ES-I3 (cell line): ENCODE results near the gene HBS1L.

Source experiments
- H3K36me3 ChIP-seq: 2 replicates; pipeline ENCODE4 v1.6.1; 2013; ENCODE audit warnings: mild to moderate bottlenecking, low read length, control low read depth, moderate library complexity; ENCODE audit not compliant: insufficient read depth
- H3K4me1 ChIP-seq: 2 replicates; pipeline ENCODE4 v1.6.1; 2013; ENCODE audit warnings: mild to moderate bottlenecking, control low read depth, low read length; ENCODE audit not compliant: insufficient read depth
- H3K9ac ChIP-seq: 2 replicates; pipeline ENCODE4 v1.6.1; 2013; ENCODE audit warnings: low read depth, mild to moderate bottlenecking, low read length, moderate library complexity
- H3K9me3 ChIP-seq: 2 replicates; pipeline ENCODE4 v1.6.1; 2013; ENCODE audit warnings: mild to moderate bottlenecking, low read length, moderate library complexity; ENCODE audit not compliant: control insufficient read depth, insufficient read depth

The HBS1L gene

DNA sequence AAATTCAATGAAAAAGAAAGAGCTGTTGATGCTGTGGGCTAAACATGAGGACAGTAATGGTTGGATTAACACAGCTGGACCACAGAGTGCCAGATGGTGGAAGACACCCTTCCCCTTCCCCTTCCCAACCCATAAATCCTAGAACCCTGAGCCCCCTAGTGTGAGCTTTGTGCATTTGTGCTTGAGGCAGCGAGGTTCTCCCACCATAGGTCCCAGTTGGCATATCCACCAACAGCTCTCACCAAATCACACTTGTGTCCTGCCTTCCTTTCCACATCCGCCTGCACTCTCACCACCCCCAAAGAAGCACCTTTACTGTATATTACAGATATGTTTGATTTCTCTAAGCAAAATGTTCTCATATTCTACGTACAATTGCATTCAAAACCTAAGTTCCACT, 32.8 kb upstream of the HBS1L start:
- H3K9ac ChIP-seq, result no peak overlapping the region
- H3K4me1 ChIP-seq, result no peaks in the 10 kb centered on the region
- no peaks in the 10 kb centered on the region for H3K36me3 ChIP-seq
- no peaks in the 10 kb centered on the region for H3K9me3 ChIP-seq

DNA sequence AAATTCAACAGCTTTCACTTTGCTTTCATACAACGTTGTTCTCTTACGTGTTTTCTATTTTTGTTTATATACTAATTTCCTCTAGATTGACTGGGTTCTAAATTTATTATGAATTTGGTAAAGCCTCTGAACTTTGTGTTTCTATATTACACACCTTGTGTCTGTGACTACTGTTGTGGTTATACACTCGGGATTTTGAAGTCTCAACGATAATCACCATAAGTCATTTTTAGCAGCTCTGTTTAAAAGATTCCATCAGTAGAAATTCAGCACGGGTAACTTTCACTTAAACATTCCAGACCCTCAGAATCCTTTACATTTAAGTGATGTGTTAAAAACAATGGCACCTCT, 31.8 kb upstream of the HBS1L start:
- no peaks in the 10 kb centered on the region for H3K36me3 ChIP-seq
- no peak overlapping the region for H3K9ac ChIP-seq
- no peaks in the 10 kb centered on the region for H3K9me3 ChIP-seq
- no peaks in the 10 kb centered on the region for H3K4me1 ChIP-seq

DNA sequence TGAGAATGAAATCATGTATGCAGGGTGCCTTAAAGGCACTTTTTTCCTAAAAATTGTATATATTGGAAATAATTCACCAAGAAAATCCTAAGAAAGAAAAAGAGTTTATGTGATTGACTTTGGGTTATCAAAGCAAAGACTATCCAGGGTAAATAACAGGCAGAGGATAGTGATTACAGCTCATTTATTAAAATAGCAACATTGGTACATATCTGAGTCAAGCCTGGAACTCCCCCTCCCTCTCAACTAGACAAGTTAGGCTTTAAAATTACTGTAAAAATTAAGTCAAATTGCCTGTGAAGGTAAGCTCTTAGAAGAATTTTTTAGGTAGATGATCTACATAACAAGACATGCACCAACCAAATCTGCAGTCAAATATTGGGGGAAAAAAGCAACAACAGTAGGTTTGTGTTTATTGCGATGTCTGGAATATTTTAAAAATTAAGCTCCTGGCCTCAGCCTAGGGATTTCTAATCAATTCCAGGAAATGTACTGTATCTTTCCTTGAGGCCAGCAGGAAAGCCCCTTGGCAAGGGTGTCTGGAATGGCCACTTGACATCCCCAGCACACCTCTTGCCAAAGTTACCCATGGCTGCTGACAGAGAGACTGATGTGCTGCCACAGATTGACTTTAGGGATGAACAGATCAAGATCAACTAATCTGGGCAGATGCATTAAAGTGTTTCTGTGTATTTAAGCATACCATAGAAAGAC, 31.2 kb upstream of the HBS1L start:
- Histone ChIP-seq H3K4me1 (no peaks in the 10 kb centered on the region), H3K36me3 (no peaks in the 10 kb centered on the region), H3K9me3 (no peaks in the 10 kb centered on the region), H3K9ac (no peak overlapping the region)

GRCh38 chr6:135084916-135085269, 30.3 kb upstream of the HBS1L start:
- Histone ChIP-seq H3K4me1 (no peaks in the 10 kb centered on the region), H3K9ac (no peak overlapping the region), H3K36me3 (no peaks in the 10 kb centered on the region), H3K9me3 (no peaks in the 10 kb centered on the region)

GRCh38 chr6:135084001-135084915, 29.6 kb upstream of the HBS1L start:
- Histone ChIP-seq H3K4me1 (no peaks in the 10 kb centered on the region), H3K9me3 (no peaks in the 10 kb centered on the region), H3K9ac (no peak overlapping the region), H3K36me3 (no peaks in the 10 kb centered on the region)

GRCh38 chr6:135081966-135082365, 27.3 kb upstream of the HBS1L start:
- no peak overlapping the region for H3K9ac ChIP-seq
- no peaks in the 10 kb centered on the region for H3K9me3 ChIP-seq
- H3K4me1 ChIP-seq, result no peaks in the 10 kb centered on the region
- no peaks in the 10 kb centered on the region for H3K36me3 ChIP-seq

- Histone ChIP-seq H3K36me3 (no peaks in the 10 kb centered on the region), H3K4me1 (no peaks in the 10 kb centered on the region), H3K9ac (no peak overlapping the region), H3K9me3 (no peaks in the 10 kb centered on the region)
Measured at GRCh38 chr6:135075018-135075417, 20.4 kb upstream of the HBS1L start.

DNA sequence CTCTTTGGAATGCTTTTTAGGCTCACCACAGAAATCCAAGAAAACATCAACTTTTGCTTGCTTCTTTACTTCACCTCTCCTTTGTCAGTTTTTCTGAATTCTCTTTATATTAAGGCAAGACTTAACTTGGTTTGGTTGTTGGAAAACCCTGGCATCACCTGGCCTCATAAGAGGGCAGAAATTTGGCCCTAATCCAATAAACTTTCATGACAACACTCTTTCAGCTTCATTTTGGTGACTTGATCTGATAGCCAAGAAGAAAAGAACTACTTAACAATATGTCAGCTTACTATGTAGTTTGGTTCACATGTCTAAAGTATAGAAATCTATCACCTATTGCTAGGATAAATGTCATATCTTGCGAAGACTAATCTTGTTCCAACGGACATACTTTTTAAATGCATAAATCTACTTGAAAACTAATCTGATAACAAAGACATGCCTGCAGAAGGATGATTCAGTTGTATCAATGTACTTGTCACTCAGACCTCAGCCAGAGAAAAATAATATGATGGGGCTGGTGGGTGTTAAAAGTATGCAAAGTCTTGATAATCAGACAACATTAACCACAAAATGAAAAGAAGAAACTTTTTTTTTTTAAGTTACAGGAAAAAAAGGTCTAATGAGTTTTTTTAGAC, 19.3 kb upstream of the HBS1L start:
- Histone ChIP-seq H3K9me3 (no peaks in the 10 kb centered on the region), H3K9ac (no peak overlapping the region), H3K4me1 (no peaks in the 10 kb centered on the region), H3K36me3 (no peaks in the 10 kb centered on the region)

DNA sequence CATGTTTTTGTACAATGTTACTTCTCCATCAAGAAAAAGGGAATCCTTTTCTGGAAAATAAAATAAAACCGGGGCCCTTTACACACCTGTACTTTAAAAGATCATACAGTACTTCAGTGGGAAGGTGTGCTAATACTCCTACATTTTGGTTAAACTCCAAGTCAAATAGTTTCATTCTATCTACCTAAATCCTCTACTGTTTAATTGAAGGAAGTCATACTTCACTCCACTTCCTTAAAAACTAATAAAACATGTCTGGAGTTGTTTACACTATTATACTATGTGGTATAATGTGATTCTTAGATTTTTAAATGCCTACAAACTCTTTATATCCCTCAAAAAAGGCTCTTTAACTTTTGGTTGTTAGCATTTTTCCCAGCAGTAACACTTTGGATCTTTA, 18.6 kb upstream of the HBS1L start:
- Histone ChIP-seq H3K9ac (no peak overlapping the region), H3K9me3 (no peaks in the 10 kb centered on the region), H3K4me1 (no peaks in the 10 kb centered on the region), H3K36me3 (no peaks in the 10 kb centered on the region)

DNA sequence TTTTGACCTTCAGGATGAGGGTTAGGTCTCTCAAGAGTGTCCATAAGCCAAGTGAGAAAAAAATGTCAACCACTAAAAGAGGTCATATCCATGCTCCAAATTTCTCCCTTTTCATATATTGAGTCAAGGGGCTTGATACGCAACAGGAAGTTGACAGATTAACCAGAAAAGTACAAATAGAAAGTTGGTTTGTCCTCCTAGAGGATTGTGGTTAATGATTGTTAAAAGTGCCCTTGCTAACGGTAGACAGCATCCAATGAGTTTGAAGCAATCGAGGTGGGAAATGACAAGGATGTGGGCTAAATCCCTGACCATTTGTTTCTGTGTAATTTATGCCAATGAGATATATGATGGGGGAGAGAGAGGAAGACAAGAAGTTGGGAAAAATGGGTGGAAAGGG, 18.1 kb upstream of the HBS1L start:
- Histone ChIP-seq H3K9me3 (no peaks in the 10 kb centered on the region), H3K36me3 (no peaks in the 10 kb centered on the region), H3K4me1 (no peaks in the 10 kb centered on the region), H3K9ac (no peak overlapping the region)

- H3K9me3 ChIP-seq, result no peaks in the 10 kb centered on the region
- H3K36me3 ChIP-seq, result no peaks in the 10 kb centered on the region
- no peak overlapping the region for H3K9ac ChIP-seq
- H3K4me1 ChIP-seq, result no peaks in the 10 kb centered on the region
Measured at GRCh38 chr6:135071541-135071940, 16.9 kb upstream of the HBS1L start.

DNA sequence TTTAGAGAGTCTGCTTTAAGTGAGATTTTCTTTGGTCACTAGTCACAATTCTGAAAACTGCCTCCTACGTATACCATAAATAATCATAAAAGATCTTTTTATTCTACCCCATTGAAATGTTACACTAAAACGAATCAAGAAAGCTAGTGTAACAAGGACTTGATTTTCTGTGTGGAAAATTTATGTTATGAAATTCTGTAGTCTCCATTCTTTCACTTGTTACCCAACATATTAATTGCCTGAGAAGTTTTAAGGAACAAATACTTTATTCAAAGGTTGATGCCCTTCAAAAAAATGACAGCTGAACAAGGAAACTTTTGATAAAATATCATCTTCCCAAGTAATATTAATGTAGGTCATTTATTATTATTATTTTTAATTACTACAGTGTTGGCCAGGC, 13.3 kb upstream of the HBS1L start:
- Histone ChIP-seq H3K4me1 (no peaks in the 10 kb centered on the region), H3K9ac (no peak overlapping the region), H3K36me3 (no peaks in the 10 kb centered on the region), H3K9me3 (no peaks in the 10 kb centered on the region)

GRCh38 chr6:135066806-135067205, 12.2 kb upstream of the HBS1L start:
- Histone ChIP-seq H3K9ac (no peak overlapping the region), H3K36me3 (no peaks in the 10 kb centered on the region), H3K9me3 (no peaks in the 10 kb centered on the region), H3K4me1 (no peaks in the 10 kb centered on the region)

DNA sequence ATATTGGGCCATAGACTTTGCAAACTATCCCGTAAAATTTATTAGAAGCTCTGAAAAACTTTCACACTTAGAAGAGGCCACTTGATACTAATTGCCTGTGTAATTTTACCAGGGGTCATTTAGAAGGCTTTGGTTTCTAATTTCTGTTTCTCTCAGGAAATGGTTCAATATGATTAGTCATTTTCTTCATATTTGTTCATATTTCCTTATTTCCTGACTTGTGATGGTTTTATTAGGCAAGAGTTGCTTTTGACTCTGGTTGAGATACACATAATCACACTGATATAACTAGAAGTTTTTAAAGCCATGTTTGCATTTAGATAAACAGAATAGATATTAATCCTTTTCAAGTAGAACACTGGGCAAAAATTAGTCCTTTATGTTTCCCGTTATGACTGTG, 11.8 kb upstream of the HBS1L start:
- Histone ChIP-seq H3K36me3 (no peaks in the 10 kb centered on the region), H3K4me1 (no peaks in the 10 kb centered on the region), H3K9me3 (no peaks in the 10 kb centered on the region), H3K9ac (no peak overlapping the region)

DNA sequence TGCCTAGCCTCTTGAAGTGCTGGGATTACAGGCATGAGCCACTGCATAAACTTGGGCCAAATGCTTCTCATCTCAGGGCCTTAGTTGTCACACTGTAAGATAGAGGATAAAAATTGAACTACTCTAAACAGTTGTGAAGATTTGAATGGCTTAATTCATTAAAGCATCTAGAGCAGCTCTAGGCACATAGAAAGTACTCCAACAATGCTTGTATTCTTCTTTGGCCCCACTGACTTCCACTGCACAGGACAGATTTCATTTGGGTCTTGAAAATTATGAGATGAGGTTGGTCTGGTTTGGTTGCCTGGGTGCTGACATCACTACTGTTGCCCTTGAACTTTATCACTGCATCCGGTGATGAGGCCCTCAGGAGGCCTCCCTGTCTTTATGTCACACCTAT, 10.0 kb upstream of the HBS1L start:
- Histone ChIP-seq H3K36me3 (no peaks in the 10 kb centered on the region), H3K4me1 (no peaks in the 10 kb centered on the region), H3K9ac (no peak overlapping the region), H3K9me3 (no peaks in the 10 kb centered on the region)
